ENCODE measurements around the gene ELP2. TPM values are rescaled to one million over a fixed set of nuclear protein-coding genes. Genes with fewer than 3 reads are reported as not detected.

Gene ELP2
- total RNA-seq, 2 experiments from 2014 or later, result 83.7 to 84.4 TPM

DNA sequence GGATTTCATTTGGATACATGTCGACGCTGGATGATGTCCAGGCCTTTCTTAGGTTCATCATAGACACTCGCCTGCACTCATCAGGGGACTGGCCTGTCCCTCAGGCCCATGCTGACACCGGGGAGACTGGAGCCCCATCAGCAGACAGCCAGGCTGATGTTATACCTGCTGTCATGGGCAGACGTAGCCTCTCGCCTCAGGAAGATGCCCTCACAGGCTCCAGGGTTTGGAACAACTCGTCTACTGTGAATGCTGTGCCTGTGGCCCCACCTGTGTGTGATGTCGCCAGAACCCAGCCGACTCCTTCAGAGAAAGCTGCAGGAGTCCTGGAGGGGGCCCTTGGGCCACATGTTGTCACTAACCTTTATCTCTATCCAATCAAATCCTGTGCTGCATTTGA, 85.9 kb downstream of the ELP2 start:
- Mint-ChIP-seq H3K4me1 (ENCODE audit: low read depth) (no peaks in the 10 kb centered on the region), H3K36me3 (no peaks in the 10 kb centered on the region), H3K9me3 (no peaks in the 10 kb centered on the region), H3K4me3 (no peak overlapping the region), H3K27me3 (no peaks in the 10 kb centered on the region), H3K27ac (no peak overlapping the region)
- no peak for DNase-seq
- CTCF ChIA-PET, result no interaction called here
- intact Hi-C loops (cut with micrococcal nuclease), result no loop called here
- POLR2A ChIA-PET, result no interaction called here

DNA sequence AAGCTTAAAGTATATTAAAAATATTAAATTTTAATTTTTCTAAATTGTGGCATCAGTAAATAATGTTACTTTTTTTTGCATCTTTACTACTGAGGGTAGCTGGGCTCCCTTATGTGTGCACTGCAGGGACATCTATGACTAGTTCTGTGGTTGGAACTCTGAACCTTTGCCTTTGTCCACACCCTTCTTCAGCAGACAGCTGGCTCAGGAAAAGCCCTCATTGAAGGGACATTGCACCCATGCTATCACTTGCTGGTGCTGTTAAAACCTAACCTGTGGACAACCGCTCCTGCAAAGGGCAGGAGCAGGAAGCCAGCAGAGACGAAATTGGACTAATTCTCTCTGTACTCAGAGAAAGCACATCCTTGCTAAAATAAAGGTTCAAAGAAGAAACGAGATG, 87.6 kb downstream of the ELP2 start:
- Mint-ChIP-seq H3K9me3 (no peaks in the 10 kb centered on the region), H3K4me1 (ENCODE audit: low read depth) (no peaks in the 10 kb centered on the region), H3K4me3 (no peak overlapping the region), H3K27ac (no peak overlapping the region), H3K27me3 (no peaks in the 10 kb centered on the region), H3K36me3 (no peaks in the 10 kb centered on the region)
- CTCF ChIA-PET, result no interaction called here
- DNase-seq, result no peak
- POLR2A ChIA-PET, result no interaction called here
- intact Hi-C loops (cut with micrococcal nuclease), result no loop called here

DNA sequence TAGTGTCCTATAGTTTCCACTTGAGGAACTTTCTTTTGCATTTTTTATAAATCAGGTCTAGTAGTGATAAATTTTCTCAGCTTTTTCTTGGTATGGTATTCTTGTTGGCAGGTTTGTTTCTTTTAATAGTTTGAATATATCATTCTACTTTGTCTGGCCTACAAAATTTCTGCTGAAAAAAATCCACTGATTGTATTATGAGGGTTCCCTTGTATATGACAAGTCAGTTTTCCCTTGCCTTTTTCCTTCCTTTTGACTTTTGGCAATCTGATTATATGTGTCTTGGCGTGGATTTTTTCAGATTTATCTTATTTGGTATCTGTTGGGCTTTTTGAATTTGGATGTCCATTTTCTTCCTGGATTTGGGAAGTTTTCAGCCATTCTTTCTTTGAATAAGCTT, 99.5 kb downstream of the ELP2 start:
- intact Hi-C loops (cut with micrococcal nuclease), result no loop called here
- peaks cover 12% of the 10 kb centered on the region for H3K27me3 Mint-ChIP-seq
- no peaks in the 10 kb centered on the region for H3K4me1 Mint-ChIP-seq (ENCODE audit: low read depth)
- CTCF ChIA-PET, result no interaction called here
- no peak for DNase-seq
- no peak overlapping the region for H3K27ac Mint-ChIP-seq
- H3K4me3 Mint-ChIP-seq, result no peak overlapping the region
- H3K36me3 Mint-ChIP-seq, result peaks cover 4% of the 10 kb centered on the region
- POLR2A ChIA-PET, result no interaction called here
- H3K9me3 Mint-ChIP-seq, result peaks cover 23% of the 10 kb centered on the region

Other genes with a start within 250 kb of the ELP2 start
- 10 to 100 TPM; 25.9 to 29.6 TPM for gene RPRD1A, start 62.3 kb upstream of the ELP2 start, total RNA-seq
- 10 to 100 TPM; 23.7 to 24.3 TPM for gene SLC39A6, start 559 bp upstream of the ELP2 start, total RNA-seq
- gene MOCOS, start 57.6 kb downstream of the ELP2 start, total RNA-seq, result under 1 TPM; 0.17 to 0.36 TPM
- gene FHOD3, start 167.8 kb downstream of the ELP2 start, total RNA-seq, result not detected

All from activated CD4-positive, alpha-beta memory T cell treated with anti-CD3 and anti-CD28 coated beads for 36 hours (primary cell).